Keratinocyte (primary cell): ENCODE measurements around the gene CENPP.

Experiments used
- CTCF ChIP-seq, 3 experiments: IDR thresholded peaks in 1 of 3; conservative IDR thresholded peaks in 1 of 3; optimal IDR thresholded peaks in 1 of 3; 2 replicates in 2 of 3; 3 replicates in 1 of 3; pipeline versions ENCODE3 to v1.5.1; 2011; ENCODE audit warnings: low read length in 3 of 3, mild to moderate bottlenecking in 3 of 3, moderate library complexity in 2 of 3, control low read depth in 1 of 3, inconsistent platforms in 1 of 3; ENCODE audit not compliant: insufficient read depth in 2 of 3; ENCODE audit errors: extremely low read depth in 1 of 3
- EZH2 ChIP-seq: IDR thresholded peaks from one replicate; pipeline ENCODE4 v1.6.1; 2012; ENCODE audit warnings: inconsistent platforms, mild to moderate bottlenecking, low read length, moderate library complexity

- TF ChIP-seq CTCF (optimal IDR thresholded peaks at IDR 0.05 in 1 of 3, IDR thresholded peaks at IDR 0.05 in 1 of 3, conservative IDR thresholded peaks at IDR 0.05 in 1 of 3; ENCODE audit: extremely low read depth in 1 of 3, insufficient read depth in 2 of 3, low read length in 3 of 3) = no peak
- TF ChIP-seq EZH2 = no peak
Observed at GRCh38 chr9:92476962-92477361, 151.2 kb downstream of the CENPP start.
